Activated T-cell treated with anti-CD3 and anti-CD28 coated beads, Interleukin-2, amount 50 U/mL, for 4 hours (primary cell): ENCODE measurements around the gene PAGE2B. TPM values are rescaled to one million over a fixed set of nuclear protein-coding genes. Genes with fewer than 3 reads are reported as not detected.
"Not testable (repeated sequence)": the region's sequence is repeated elsewhere in the genome, so short reads cannot be mapped to it uniquely, and the experiment has no call there.

Experiments
- ATAC-seq, 2 donors: fragments of 200-7000 bp; cut with Tn5 transposase; one replicate each; pipeline ENCODE4 v1.10.0; 2021
- DNase-seq: peaks from one replicate; pipeline ENCODE4 v3.0.0-alpha.2; 2020
- H3K27me3 Mint-ChIP-seq: one replicate; pipeline ENCODE4 v1.8.0; 2021; ENCODE audit warnings: low read depth, mixed read lengths
- H3K36me3 Mint-ChIP-seq: one replicate; pipeline ENCODE4 v1.8.0; 2022; ENCODE audit warnings: mixed read lengths; ENCODE audit not compliant: insufficient read depth
- H3K4me1 Mint-ChIP-seq: one replicate; pipeline ENCODE4 v1.8.0; 2021; ENCODE audit warnings: low read depth, mixed read lengths
- H3K4me3 Mint-ChIP-seq: one replicate; pipeline ENCODE4 v1.8.0; 2021; ENCODE audit warnings: mild to moderate bottlenecking, moderate library complexity, mixed read lengths
- H3K9me3 Mint-ChIP-seq: one replicate; pipeline ENCODE4 v1.8.0; 2021; ENCODE audit warnings: mixed read lengths
- total RNA-seq, 3 donors: library from RNA; stranded (reverse); gene quantifications; one replicate each; pipeline ENCODE4 v1.2.1, GENCODE V29; 2021

Gene PAGE2B
- total RNA-seq, 3 donors from 2014 or later, result 0.61 TPM; not detected in 2

DNA sequence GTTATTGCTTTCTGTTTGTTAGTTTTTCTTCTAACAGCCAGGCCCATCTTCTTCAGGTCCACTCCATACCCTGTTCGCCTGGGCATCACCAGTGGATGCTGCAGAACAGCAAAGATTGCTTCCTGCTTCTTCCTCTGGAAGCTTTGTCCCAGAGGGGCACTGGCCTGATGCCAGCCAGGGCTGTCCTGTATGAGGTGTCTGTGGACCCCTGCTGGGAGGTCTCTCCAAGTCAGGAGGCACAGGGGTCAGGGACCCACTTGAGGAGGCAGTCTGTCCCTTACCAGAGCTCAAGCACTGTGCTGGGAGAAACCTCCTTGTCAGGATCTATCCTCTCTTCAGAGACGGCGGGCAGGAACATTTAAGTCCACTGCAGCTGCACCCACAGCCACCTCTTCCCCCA, 2.5 kb upstream of the PAGE2B start:
- Mint-ChIP-seq H3K9me3 (no peaks in the 10 kb centered on the region), H3K36me3 (no peaks in the 10 kb centered on the region), H3K4me3 (no peak overlapping the region), H3K4me1 (no peaks in the 10 kb centered on the region), H3K27me3 (peaks cover 5% of the 10 kb centered on the region)
- ATAC-seq (no peak), DNase-seq (no peak)

GRCh38 chrX:55088795-55089489, 14.1 kb downstream of the PAGE2B start, which contains the start of gene PAGE2:
Gene PAGE2 (plus strand): TSS chrX:55089018. CDS start chrX:55090021, 1,003 bp downstream.
- no peaks in the 10 kb centered on the region for H3K36me3 Mint-ChIP-seq
- no peak within 1 kb of the TSS for H3K4me3 Mint-ChIP-seq
- DNase-seq, result no peak
- peaks cover 4% of the 10 kb centered on the region for H3K27me3 Mint-ChIP-seq
- no peaks in the 10 kb centered on the region for H3K4me1 Mint-ChIP-seq
- no peak for ATAC-seq
- H3K9me3 Mint-ChIP-seq, result no peaks in the 10 kb centered on the region

DNA sequence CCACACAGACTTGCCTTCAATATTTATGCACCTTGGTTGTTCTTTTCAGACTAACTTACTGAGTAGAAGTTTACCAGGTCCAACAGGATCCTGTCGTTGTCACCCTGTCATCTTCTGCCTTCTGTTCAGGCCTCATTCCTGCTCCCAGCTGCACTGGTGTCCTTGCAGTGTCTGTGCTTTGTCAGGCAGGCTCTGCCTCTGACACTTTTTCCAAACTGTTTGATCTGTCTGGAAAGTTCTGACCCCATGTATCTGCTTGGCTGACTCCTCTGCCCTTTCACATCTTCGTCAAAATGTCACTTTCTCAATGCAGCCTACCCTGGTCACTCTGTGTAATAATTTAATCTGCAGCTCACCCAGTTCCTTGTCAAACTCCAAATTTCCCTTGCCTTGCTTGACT, 23.9 kb downstream of the PAGE2B start:
- Mint-ChIP-seq H3K4me1 (no peaks in the 10 kb centered on the region), H3K4me3 (no peak overlapping the region), H3K9me3 (no peaks in the 10 kb centered on the region), H3K36me3 (no peaks in the 10 kb centered on the region), H3K27me3 (peaks cover 4% of the 10 kb centered on the region)
- no peak for DNase-seq
- no peak for ATAC-seq

DNA sequence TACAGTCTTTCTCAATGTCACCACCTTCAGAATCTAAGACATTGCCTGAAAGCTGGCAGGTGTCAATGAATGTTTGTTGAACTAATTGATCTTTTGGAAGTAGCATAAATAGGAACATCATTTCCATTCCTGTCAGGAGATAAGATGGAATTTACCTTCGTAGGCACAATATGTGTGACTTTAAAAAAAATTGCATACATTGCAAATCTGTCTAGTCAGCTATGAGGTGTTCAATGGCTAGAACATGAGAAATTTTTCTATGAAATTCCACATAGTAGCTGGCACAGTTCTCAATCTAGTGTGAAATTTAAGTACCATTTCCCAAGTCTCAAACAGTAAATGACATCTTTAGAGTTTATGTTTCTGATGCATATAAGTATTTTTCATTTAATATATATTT, 24.3 kb downstream of the PAGE2B start:
- Mint-ChIP-seq H3K9me3 (no peaks in the 10 kb centered on the region), H3K36me3 (no peaks in the 10 kb centered on the region), H3K4me1 (no peaks in the 10 kb centered on the region), H3K27me3 (peaks cover 4% of the 10 kb centered on the region), H3K4me3 (no peak overlapping the region)
- DNase-seq (no peak), ATAC-seq (no peak)

DNA sequence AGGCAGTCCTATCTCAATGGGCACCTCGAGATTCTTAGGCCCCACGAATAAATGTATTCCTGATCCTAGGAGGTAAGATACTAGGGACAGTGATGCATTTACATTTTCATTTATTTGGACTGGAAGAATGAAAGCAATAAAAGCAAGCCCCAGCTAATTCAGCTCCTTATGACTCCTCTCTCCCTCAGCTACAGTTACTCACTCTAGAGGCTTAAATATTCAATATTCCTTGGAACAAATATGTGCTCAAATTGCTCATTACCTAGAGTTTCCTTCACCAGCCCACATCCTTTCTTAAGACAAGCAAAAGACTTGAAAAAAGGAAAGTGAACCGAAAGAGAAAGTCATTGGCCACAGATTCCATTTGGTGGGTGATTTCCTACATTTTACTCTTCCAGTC, 27.9 kb downstream of the PAGE2B start:
- H3K27me3 Mint-ChIP-seq, result peaks cover 4% of the 10 kb centered on the region
- H3K4me3 Mint-ChIP-seq, result no peak overlapping the region
- H3K36me3 Mint-ChIP-seq, result no peaks in the 10 kb centered on the region
- ATAC-seq (no peak), DNase-seq (no peak)
- peaks cover 3% of the 10 kb centered on the region for H3K4me1 Mint-ChIP-seq
- no peaks in the 10 kb centered on the region for H3K9me3 Mint-ChIP-seq

DNA sequence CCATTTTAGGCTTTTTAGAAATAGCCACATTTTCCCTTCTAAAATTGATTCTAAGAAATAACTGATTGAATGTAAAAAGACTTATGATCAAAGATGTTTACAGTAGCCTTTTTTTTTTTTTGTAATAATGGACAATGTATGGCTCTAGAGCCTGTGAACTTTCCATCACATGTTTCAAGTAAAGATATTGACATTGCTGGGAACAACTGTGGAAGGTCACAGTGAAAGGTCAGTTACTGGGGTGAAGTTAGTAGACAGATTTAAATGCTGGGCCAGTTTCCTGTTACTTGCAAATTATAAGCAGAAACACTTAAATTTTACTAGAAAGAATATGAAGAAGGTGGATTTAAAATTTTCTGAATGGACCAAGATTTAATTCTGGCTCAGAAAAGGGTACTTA, 32.4 kb downstream of the PAGE2B start:
- Mint-ChIP-seq H3K36me3 (no peaks in the 10 kb centered on the region), H3K9me3 (no peaks in the 10 kb centered on the region), H3K27me3 (no peaks in the 10 kb centered on the region), H3K4me3 (no peak overlapping the region), H3K4me1 (peaks cover 4% of the 10 kb centered on the region)
- DNase-seq (no peak), ATAC-seq (no peak)

- no peak overlapping the region for H3K4me3 Mint-ChIP-seq
- ATAC-seq (no peak), DNase-seq (no peak)
- no peaks in the 10 kb centered on the region for H3K9me3 Mint-ChIP-seq
- no peaks in the 10 kb centered on the region for H3K27me3 Mint-ChIP-seq
- H3K36me3 Mint-ChIP-seq, result no peaks in the 10 kb centered on the region
- H3K4me1 Mint-ChIP-seq, result peaks cover 4% of the 10 kb centered on the region
Measured at GRCh38 chrX:55107911-55108310, 33.1 kb downstream of the PAGE2B start.

DNA sequence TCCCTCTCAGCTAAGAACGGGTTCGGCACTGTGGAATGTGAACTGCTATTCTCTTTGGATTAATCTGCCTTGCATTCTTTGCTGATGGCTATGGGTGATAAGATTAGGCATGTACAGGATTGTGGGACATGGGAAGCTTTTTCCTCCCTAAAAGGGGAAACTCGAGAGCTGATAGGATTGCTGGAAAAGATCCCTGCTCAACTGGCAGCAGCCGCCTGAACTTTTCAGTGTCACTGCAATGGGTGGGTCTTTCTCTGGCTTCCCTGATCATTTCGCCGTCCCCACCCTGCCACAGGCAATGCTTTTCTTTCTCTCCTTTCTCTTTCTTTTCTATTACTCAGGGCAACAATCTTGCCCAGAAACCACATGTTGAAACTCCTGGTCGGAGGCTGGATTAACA, 34.5 kb downstream of the PAGE2B start:
- Mint-ChIP-seq H3K4me3 (no peak overlapping the region), H3K27me3 (no peaks in the 10 kb centered on the region), H3K9me3 (no peaks in the 10 kb centered on the region), H3K4me1 (peaks cover 4% of the 10 kb centered on the region), H3K36me3 (no peaks in the 10 kb centered on the region)
- no peak for DNase-seq
- ATAC-seq, result no peak

DNA sequence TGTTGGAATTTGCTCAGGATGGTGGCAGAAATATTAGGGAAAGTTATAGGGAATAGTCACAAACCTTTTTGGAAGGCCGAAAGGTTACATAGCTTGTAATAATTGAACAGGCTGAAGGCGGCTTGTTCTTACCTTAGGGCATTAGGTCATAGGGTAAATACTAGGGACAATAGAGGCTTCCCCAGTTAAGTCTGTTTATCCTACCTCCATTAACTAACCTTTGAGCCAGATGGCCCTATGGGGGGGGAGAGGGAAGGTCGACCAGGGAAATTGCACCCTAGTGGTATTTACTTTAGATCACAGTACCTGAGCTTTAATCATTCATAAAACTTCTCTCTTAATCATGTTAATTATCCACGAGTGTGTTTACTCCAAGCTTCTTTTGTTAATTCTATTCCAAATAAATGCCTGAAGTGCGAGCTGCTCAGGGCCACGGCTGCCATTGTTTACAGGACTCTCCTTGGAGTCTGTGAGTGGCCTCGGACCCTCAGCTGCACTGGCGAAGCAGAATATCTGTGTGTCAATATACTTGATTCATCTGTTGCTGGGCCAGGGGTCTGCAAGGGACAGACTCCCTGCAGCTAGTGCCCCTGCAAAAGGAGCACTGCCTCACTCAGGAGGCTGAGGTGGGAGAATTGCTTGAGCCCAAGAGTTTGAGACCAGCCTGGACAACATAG, 36.9 kb downstream of the PAGE2B start:
- H3K9me3 Mint-ChIP-seq, result no peaks in the 10 kb centered on the region
- H3K4me3 Mint-ChIP-seq, result no peak overlapping the region
- no peaks in the 10 kb centered on the region for H3K36me3 Mint-ChIP-seq
- ATAC-seq (no peak), DNase-seq (no peak)
- H3K4me1 Mint-ChIP-seq, result peaks cover 4% of the 10 kb centered on the region
- no peaks in the 10 kb centered on the region for H3K27me3 Mint-ChIP-seq

DNA sequence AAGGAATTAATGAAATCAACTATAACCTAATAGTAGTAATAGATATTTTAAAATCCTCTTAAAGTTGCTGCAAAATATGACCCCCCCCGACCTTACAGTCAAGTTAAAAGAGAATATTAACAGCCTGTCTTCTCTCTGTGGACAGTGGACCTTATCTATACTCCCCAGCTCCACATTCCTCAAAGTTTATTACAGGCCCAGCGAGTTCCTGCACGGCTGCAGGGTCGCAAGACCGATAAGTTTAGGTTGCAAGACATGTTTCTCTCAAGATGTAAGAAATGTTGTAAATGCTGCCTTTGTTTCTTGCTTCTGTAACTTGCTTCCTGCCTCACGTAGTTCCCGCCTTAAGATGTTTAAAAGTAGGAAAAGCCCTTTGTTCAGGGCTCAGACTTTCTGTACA, 41.8 kb downstream of the PAGE2B start:
- H3K4me1 Mint-ChIP-seq, result peaks cover 30% of the 10 kb centered on the region
- H3K4me3 Mint-ChIP-seq, H3K9me3 Mint-ChIP-seq, ATAC-seq, H3K27me3 Mint-ChIP-seq, DNase-seq, H3K36me3 Mint-ChIP-seq: not testable (repeated sequence)

- peaks cover 30% of the 10 kb centered on the region for H3K4me1 Mint-ChIP-seq
- H3K4me3 Mint-ChIP-seq, result no peak overlapping the region
- no peaks in the 10 kb centered on the region for H3K9me3 Mint-ChIP-seq
- H3K27me3 Mint-ChIP-seq, result peaks cover 2% of the 10 kb centered on the region
- no peaks in the 10 kb centered on the region for H3K36me3 Mint-ChIP-seq
- DNase-seq, result no peak
- no peak for ATAC-seq
Measured at GRCh38 chrX:55118574-55118973, 43.7 kb downstream of the PAGE2B start.

DNA sequence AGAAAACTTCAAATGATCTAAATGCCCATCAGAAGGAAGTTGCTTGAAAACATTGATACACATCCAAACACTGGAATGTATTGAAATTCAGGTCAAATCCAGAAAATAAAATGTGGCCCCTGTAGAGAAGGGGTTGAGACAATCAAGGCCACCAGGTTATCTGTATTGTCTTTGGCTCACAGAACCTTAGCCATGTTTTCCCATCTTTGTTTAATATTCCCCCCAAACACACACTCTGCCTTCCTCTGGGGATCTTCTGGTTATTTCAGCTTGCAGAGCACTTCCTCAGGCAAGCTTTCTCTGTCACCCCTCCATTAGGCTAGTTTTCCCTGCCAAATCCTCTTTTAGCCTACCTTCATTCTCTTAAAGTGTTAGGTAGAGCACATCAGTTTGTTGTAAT, 44.4 kb downstream of the PAGE2B start:
- H3K36me3 Mint-ChIP-seq, result no peaks in the 10 kb centered on the region
- ATAC-seq (no peak), DNase-seq (no peak)
- no peaks in the 10 kb centered on the region for H3K9me3 Mint-ChIP-seq
- no peak overlapping the region for H3K4me3 Mint-ChIP-seq
- peaks cover 30% of the 10 kb centered on the region for H3K4me1 Mint-ChIP-seq
- peaks cover 2% of the 10 kb centered on the region for H3K27me3 Mint-ChIP-seq

DNA sequence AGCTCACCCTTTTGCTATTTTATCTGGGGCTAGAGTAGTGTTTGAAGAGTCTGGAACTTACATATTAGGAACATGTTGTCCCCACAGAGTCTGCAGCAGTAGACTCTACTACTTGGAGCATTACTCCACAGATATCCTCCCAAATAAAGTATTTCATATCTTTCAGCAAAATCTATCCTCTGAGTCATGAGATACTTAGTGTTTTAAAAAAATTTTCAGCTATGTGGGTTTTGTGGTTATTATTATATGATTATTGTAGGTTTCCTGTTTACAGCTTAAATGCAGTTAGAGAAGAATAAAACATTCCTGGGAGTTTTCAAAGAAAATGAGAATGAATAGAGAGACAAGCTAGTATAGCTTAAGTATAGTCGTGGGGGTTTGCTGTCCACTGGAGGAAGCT, 44.9 kb downstream of the PAGE2B start:
- ATAC-seq (no peak), DNase-seq (no peak)
- Mint-ChIP-seq H3K4me1 (peaks cover 30% of the 10 kb centered on the region), H3K4me3 (no peak overlapping the region), H3K36me3 (no peaks in the 10 kb centered on the region), H3K27me3 (peaks cover 2% of the 10 kb centered on the region), H3K9me3 (no peaks in the 10 kb centered on the region)

- no peak for ATAC-seq
- Mint-ChIP-seq H3K36me3 (no peaks in the 10 kb centered on the region), H3K4me1 (peaks cover 30% of the 10 kb centered on the region), H3K9me3 (no peaks in the 10 kb centered on the region), H3K4me3 (no peak overlapping the region), H3K27me3 (peaks cover 2% of the 10 kb centered on the region)
- DNase-seq, result no peak
Measured at GRCh38 chrX:55120761-55121358, 46.0 kb downstream of the PAGE2B start.

- Mint-ChIP-seq H3K9me3 (no peaks in the 10 kb centered on the region), H3K4me1 (peaks cover 24% of the 10 kb centered on the region), H3K4me3 (no peak overlapping the region), H3K27me3 (peaks cover 2% of the 10 kb centered on the region), H3K36me3 (no peaks in the 10 kb centered on the region)
- ATAC-seq, result no peak
- no peak for DNase-seq
Measured at GRCh38 chrX:55123900-55124299, 49.1 kb downstream of the PAGE2B start.
